Adipocyte (in vitro differentiated cells): ENCODE results near the gene CDC42EP4.
A peak's percentile ranks its signal among the peaks of the same experiment; 100 is the strongest.
"Not testable (repeated sequence)": the region's sequence is repeated elsewhere in the genome, so short reads cannot be mapped to it uniquely, and the experiment has no call there.

Source experiments
- DNase-seq: peaks from one replicate; pipeline ENCODE4 v3.0.0-alpha.2; 2015; ENCODE audit warnings: low read depth
- H3K27me3 ChIP-seq: replicated peaks from 2 replicates; pipeline ENCODE4 v1.7.0; 2013; ENCODE audit warnings: mild to moderate bottlenecking, low read length, moderate library complexity; ENCODE audit not compliant: control insufficient read depth, insufficient read depth
- H3K36me3 ChIP-seq: 2 replicates; pipeline ENCODE4 v1.7.0; 2013; ENCODE audit warnings: low read length, mild to moderate bottlenecking, moderate library complexity; ENCODE audit not compliant: control insufficient read depth, insufficient read depth, severe bottlenecking
- H3K4me1 ChIP-seq: 2 replicates; pipeline ENCODE4 v1.7.0; 2013; ENCODE audit warnings: mild to moderate bottlenecking, low read length, moderate library complexity; ENCODE audit not compliant: control insufficient read depth, insufficient read depth
- H3K4me3 ChIP-seq: 2 replicates; pipeline ENCODE4 v1.7.0; 2013; ENCODE audit warnings: mild to moderate bottlenecking, low read length, moderate library complexity
- H3K9ac ChIP-seq: 2 replicates; pipeline ENCODE4 v1.7.0; 2013; ENCODE audit warnings: mild to moderate bottlenecking, low read length, moderate library complexity
- H3K9me3 ChIP-seq: 2 replicates; pipeline ENCODE4 v1.7.0; 2013; ENCODE audit warnings: mild to moderate bottlenecking, low read length, moderate library complexity; ENCODE audit not compliant: control insufficient read depth

The CDC42EP4 gene

GRCh38 chr17:73342050-73342522 is 30.3 kb upstream of the CDC42EP4 start:
- peak; percentile 96 for DNase-seq
- Histone ChIP-seq H3K9me3 (no peaks in the 10 kb centered on the region), H3K9ac (no peak overlapping the region), H3K4me1 (peaks cover 68% of the 10 kb centered on the region), H3K4me3 (no peak overlapping the region), H3K27me3 (no peaks in the 10 kb centered on the region), H3K36me3 (no peaks in the 10 kb centered on the region)

- Histone ChIP-seq H3K4me1 (peaks cover 65% of the 10 kb centered on the region), H3K4me3 (no peak overlapping the region), H3K36me3 (no peaks in the 10 kb centered on the region), H3K9me3 (no peaks in the 10 kb centered on the region), H3K27me3 (no peaks in the 10 kb centered on the region), H3K9ac (no peak overlapping the region)
- no peak for DNase-seq
Measured at GRCh38 chr17:73341350-73342049, 29.7 kb upstream of the CDC42EP4 start.

GRCh38 chr17:73340093-73340596 is 28.3 kb upstream of the CDC42EP4 start:
- DNase-seq, result peak; percentile 96
- Histone ChIP-seq H3K9me3 (no peaks in the 10 kb centered on the region), H3K36me3 (no peaks in the 10 kb centered on the region), H3K27me3 (no peaks in the 10 kb centered on the region), H3K4me3 (peak overlapping the region; percentile 9), H3K4me1 (peaks cover 65% of the 10 kb centered on the region), H3K9ac (peak overlapping the region; percentile 42)

GRCh38 chr17:73338566-73339197 is 26.9 kb upstream of the CDC42EP4 start:
- H3K9me3 ChIP-seq, result no peaks in the 10 kb centered on the region
- no peak overlapping the region for H3K4me3 ChIP-seq
- H3K4me1 ChIP-seq, result peaks cover 66% of the 10 kb centered on the region
- H3K27me3 ChIP-seq, result no peaks in the 10 kb centered on the region
- no peaks in the 10 kb centered on the region for H3K36me3 ChIP-seq
- peak overlapping the region; percentile 52 for H3K9ac ChIP-seq
- DNase-seq, result no peak

GRCh38 chr17:73338050-73338521 is 26.3 kb upstream of the CDC42EP4 start:
- H3K36me3 ChIP-seq, result no peaks in the 10 kb centered on the region
- peak overlapping the region; percentile 52 for H3K9ac ChIP-seq
- H3K4me3 ChIP-seq, result no peak overlapping the region
- H3K9me3 ChIP-seq, result no peaks in the 10 kb centered on the region
- H3K27me3 ChIP-seq, result no peaks in the 10 kb centered on the region
- H3K4me1 ChIP-seq, result peaks cover 61% of the 10 kb centered on the region
- peak; percentile 56 for DNase-seq

- Histone ChIP-seq H3K4me1 (peaks cover 56% of the 10 kb centered on the region), H3K9ac (no peak overlapping the region), H3K4me3 (no peak overlapping the region), H3K36me3 (no peaks in the 10 kb centered on the region), H3K9me3 (no peaks in the 10 kb centered on the region), H3K27me3 (no peaks in the 10 kb centered on the region)
- DNase-seq, result no peak
Measured at GRCh38 chr17:73337330-73337710, 25.5 kb upstream of the CDC42EP4 start.

- peaks cover 50% of the 10 kb centered on the region for H3K4me1 ChIP-seq
- no peak overlapping the region for H3K9ac ChIP-seq
- H3K4me3 ChIP-seq, result no peak overlapping the region
- no peaks in the 10 kb centered on the region for H3K27me3 ChIP-seq
- DNase-seq, result no peak
- H3K36me3 ChIP-seq, result no peaks in the 10 kb centered on the region
- no peaks in the 10 kb centered on the region for H3K9me3 ChIP-seq
Measured at GRCh38 chr17:73336408-73337329, 24.9 kb upstream of the CDC42EP4 start.

- H3K4me1 ChIP-seq, result peaks cover 42% of the 10 kb centered on the region
- no peak overlapping the region for H3K4me3 ChIP-seq
- no peaks in the 10 kb centered on the region for H3K27me3 ChIP-seq
- H3K36me3 ChIP-seq, result no peaks in the 10 kb centered on the region
- no peak overlapping the region for H3K9ac ChIP-seq
- no peak for DNase-seq
- H3K9me3 ChIP-seq, result no peaks in the 10 kb centered on the region
Measured at GRCh38 chr17:73335591-73336407, 24.0 kb upstream of the CDC42EP4 start.

GRCh38 chr17:73334771-73335513 is 23.1 kb upstream of the CDC42EP4 start:
- no peak overlapping the region for H3K9ac ChIP-seq
- H3K4me1 ChIP-seq, result peaks cover 34% of the 10 kb centered on the region
- no peak overlapping the region for H3K4me3 ChIP-seq
- no peaks in the 10 kb centered on the region for H3K9me3 ChIP-seq
- no peaks in the 10 kb centered on the region for H3K27me3 ChIP-seq
- no peaks in the 10 kb centered on the region for H3K36me3 ChIP-seq
- no peak for DNase-seq

- not testable (repeated sequence) for H3K27me3 ChIP-seq, H3K4me3 ChIP-seq, H3K36me3 ChIP-seq, H3K9me3 ChIP-seq
- Histone ChIP-seq H3K4me1 (peaks cover 21% of the 10 kb centered on the region), H3K9ac (peak overlapping the region; percentile 63)
- peak; percentile 58 for DNase-seq
Measured at GRCh38 chr17:73333445-73333844, 21.6 kb upstream of the CDC42EP4 start.
